ENCODE measurements around the gene DOK6.

DOK6 gene

DNA sequence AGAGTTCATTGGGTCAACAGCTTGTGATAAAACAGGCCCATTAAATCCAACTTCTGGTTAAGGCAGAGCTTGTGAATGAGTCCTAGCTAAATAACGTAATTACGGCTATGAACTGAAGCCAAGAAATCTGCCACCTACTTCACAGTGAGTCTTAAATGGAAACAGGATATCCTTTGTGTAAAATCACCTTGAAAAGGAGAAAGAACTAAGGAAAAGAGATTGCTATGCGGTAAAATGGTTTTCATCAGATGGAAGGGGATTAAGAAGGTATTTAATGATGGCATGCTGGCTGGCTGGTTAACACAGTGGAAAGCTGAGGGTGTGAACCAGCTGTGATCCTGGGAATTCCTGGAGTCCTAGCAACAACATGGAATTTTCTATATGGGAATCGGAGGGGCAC lies 156.6 kb downstream of the DOK6 start:
- DNase-seq = no peak

DNA sequence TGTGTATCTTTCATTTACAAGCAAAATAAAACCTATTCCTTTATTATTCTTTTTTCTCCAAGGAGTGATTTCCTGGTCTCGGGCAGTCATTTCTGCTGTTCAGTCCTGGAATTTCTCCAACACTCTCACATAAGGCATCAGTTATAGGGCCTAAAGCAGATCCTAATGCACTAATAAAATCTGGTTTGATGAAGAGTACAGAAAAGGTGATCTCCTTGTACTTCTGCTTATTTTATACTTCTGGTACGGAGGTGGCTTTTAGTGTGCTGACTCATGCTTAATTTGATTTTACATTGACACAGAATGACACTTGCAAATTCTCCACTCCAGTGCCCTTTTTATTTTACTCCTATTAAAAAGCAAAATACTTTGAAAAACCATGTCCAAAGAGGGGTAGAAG lies 157.4 kb downstream of the DOK6 start:
- no peak for DNase-seq

DNA sequence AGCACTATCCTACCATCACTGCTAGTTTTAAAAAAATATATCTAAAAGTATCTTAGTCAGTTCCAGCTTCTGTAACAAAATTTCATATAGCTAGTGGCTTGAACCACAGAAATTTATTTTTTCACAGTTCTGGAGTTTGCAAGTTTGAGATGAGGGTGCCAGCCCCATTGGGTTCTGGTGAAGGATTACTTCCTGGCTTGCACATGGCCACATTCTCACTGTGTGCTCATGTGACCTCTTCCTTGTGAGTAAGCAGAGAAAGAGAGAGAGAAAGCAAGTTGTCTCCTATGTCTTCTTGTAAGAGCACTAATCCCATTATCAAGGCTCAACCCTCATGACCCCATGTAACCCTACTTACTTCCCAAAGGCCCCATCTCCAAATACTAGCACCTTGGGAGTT lies 158.9 kb downstream of the DOK6 start:
- no peak for DNase-seq

DNA sequence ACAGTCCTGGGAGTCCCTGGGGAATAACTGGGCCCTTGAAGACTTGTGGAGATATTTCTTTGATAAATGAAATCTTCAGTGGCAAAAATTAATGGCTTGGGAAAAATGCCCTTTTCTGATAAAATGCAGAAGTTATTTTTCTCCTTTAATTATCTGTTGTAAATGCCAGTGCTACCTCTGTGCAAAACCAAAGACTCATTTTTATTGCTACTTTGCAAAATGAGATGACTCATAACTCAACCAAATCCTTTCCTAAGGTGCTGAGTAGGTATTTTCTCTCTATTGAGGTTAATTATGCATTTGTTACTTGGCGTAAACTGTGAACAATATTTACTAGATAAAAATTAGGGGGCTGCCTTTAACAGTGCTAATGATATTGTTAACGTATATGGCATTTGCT lies 163.9 kb downstream of the DOK6 start:
- DNase-seq = no peak

DNA sequence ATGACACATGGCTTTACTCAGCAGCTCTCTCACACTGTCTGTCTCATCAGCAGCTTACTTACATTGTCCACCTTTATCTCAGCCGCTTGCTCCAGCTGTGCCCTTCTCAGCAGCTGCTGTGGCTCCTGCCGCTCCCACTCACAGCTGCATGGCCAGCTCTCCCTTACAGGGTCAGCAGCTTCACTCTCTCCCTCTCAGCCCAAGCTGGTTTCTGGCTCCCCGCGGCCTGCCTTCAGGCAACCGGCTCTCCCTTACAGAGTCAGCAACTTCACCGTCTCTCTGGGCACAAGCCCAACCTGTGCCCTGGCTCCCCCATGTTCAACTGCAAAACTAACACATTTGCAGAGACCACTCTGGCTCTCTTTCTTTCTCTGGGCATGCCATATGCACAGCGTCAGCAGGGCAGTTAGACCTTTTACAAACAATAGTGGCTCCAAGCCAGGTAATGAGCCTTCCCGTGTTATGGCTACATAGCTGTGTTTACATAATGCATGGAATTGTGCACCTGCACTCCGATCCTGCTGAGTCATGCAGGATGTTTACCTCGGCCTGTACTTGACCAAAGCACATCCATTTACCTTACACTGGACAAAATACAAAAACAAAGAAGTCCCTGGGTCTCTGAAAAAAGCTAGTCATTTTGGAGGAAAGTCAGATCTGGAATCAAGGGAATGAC lies 167.3 kb downstream of the DOK6 start:
- DNase-seq = no peak

DNA sequence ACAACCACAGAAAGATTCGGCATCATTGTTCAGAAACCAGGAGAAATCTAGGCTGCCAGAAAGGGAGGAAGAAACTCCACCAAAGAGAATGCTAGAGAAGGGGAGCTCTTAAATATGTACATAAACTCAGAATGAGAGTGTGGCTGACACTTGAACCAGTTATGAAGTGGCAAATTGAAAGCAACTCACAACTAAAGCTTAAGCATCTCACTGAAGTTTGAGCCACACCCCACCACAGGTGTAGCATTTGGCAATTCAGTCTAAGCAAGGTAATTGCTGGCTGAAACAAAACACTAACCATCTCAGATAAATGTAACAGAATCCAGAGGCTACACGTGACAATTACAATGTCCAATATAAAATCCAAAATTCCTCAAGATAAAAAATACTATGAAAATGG lies 168.4 kb downstream of the DOK6 start:
- DNase-seq = no peak

DNA sequence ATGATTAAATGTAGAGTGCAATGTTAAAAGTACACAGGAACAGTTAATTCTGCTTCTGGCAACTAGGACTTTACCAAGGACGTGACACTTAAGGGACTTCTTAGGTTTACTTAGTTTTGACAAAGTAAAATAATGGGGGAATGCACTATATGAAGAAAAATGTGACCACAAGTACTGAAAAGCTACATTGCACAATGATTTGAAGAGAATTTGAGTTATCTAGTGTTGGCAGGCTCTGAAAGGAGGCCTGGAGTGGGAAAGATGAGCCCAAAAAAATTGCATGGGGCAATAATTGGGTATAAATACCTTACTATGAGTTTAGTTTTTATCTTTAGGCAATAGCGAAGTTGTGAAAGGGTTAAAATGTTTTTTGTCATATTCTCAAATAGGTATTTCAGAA lies 173.7 kb downstream of the DOK6 start:
- DNase-seq = no peak

DNA sequence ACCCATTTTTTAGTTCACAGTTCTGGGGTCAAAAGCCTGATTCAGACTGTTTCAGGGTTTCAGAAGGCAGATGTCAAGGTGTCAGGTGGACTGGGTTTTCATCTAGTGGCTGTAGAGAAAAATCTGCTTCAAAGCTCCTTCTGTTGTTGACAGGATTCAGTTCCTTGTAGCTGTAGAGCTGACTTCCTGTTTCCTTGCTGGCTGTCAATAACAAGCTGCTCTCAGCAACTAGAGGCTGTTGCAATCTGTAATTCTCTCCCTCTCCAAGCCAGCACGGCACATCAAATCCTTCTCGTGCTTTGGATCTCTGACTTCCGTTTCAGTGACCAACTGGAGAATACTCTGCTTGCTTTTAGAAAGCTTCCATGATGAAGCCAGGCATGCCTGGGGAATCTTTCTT lies 179.4 kb downstream of the DOK6 start:
- DNase-seq = no peak

DNA sequence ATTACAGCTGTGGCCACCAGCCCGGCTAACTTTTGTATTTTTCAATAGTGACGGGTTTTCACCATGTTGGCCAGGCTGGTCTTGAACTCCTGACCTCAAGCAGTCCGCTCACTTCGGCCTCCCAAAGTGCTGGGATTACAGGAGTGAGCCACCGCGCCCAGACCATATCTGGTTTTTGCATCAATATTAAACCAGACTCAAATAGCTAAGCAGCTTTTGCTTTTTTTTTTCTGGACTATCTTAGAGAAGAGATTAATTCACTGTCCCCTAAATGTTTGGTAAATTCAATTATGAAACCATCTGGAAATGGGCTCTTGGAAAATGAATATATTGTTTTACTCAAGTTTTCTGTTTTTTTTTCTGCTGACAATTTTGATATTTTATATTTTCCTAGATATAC lies 183.7 kb downstream of the DOK6 start:
- no peak for DNase-seq

DNA sequence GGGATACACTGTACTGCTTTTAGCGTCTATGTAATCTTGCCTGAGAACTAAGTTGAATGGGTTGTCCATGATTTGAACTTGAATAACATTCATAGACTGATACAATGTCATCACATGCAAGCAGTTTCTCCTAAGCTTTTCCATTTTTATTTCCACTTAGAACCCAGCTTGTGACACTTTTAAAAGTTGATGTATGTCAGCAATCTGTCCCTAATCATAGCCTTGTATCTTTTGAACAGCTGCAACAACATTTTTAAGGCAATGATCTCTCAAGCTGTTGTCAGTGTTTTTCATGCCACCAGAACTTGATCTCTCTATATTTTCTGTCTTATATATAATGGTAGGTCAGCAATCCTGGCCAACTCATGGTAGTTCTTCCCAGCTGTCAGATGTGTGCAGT lies 185.0 kb downstream of the DOK6 start:
- no peak for DNase-seq

DNA sequence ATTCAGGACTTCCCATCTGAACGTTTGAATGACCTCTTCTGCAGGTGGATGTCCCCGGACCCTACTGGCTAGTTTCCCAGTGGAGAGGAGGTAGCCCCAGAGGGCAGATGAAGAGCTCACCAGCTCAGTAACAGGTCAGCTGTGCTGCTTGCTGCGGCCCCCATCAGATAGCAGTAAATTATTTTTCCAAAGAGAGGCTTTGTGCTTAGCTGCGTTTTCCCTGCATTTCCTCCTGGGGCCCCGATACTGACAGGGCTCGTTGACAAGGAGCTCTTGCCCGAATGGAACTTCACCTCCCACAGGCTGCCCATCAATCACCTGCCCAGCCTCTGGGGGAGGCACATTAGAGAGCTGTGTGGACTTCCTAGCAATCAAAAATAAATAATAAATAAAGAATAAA lies 185.8 kb downstream of the DOK6 start:
- DNase-seq = no peak

DNA sequence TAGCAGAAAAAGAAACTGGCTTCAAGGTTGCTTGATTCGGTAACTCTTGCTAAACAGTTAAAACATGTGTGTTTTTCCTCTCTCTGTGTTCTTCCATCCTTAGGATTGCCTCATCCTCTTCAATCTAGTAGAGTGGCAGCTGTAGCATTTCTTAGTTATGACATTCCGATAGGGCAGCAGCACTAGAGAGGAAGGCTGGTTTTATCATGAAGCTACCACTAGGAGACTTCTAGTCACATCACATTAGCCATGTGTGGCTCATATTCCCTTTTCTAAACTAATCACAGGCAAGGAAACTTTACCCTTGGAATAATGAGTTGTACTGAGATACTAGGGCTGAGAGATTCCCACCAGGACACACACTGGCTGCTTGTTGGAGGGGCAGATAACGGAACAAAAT lies 187.6 kb downstream of the DOK6 start:
- no peak for DNase-seq

DNA sequence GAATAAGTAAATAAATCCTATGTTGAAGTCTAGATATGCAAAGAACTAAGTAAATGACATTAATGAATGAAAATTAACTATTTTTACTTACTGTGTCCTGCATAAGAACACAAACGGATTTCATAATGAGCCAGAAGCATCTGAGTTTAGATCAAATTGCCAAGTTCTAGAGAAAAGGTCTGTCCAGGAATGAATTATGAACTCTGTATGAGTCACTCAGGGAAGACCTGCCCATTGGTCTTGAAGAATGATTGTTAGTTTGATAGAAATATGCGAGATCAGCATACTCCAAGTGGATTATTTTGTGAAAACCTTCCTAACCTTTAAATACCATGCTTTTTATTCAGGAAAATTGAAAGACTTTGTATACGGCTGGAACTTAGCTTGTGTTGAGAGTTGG lies 189.5 kb downstream of the DOK6 start:
- no peak for DNase-seq

DNA sequence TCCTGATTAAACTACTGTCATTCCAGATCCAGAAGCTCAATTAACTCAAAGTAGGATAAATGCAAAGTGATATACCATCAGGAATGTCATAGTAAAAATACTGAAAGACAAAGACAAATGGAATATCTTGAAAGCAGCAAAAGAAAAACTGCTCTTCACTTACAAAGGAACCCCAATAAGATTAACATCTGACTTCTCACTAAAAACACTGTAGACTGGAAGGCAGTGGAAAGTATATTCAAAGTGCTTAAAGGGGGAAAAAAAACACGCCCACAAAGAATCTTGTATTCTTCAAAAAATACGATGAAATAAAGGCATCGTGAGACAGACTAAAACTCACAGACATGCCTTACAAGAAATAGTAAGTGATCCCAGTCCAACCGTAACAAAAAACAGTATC lies 195.7 kb downstream of the DOK6 start:
- DNase-seq = no peak

DNA sequence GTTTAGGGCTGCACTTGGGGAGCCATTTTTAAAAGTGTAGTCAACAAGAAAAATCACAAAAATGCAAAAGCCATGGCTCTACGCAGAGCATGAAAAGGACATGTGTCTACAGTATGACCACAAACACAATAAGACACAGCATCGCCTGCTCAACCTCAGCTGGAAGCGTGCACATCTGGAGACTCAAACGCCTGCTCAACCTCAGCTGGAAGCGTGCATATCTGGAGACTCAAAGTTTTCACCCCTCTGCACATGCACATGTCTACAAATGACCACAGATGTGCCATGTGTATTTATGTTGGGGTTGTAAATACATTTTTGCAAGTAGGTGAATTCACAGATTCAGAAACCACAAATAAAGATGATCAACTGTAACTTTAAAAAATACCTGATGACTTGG lies 196.9 kb downstream of the DOK6 start:
- DNase-seq = no peak

DNA sequence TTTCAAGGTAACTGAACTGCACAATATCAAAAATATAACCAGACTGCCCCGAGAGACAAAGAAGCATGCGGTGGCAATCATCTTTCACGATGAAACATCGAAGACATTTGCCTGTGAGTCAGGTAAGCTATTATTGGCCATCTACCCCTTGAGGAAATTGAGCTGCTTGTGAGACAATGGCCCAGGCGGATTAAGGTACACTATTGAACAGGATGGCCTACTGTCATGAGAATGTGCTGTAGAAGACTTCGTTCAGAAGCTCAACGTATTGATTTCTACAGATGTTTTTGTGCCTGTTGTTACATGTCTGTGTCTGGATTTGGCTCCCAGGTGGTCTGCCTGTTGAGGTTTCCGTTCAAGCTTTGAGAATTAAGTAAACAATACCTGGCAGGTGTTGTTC lies 198.7 kb downstream of the DOK6 start:
- DNase-seq = no peak

DNA sequence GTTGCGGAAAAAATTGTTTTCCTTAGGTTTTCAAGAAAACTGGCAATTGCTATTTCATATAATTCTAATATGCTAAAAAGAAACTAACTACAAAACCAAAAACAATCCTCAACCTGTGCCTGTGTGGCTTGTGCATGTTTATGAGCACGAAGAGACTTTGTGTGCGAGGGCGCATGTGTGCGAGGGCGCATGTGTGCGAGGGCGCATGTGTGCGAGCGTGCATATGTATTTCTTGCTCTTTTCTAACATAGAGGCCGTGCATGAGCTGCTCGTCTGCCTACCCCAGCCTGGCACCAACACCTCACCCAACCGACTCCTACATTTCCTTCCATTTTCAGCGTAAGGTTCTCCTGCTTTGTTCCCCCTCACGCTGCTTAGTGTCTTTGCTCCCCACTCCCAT lies 211.6 kb downstream of the DOK6 start:
- no peak for DNase-seq

DNA sequence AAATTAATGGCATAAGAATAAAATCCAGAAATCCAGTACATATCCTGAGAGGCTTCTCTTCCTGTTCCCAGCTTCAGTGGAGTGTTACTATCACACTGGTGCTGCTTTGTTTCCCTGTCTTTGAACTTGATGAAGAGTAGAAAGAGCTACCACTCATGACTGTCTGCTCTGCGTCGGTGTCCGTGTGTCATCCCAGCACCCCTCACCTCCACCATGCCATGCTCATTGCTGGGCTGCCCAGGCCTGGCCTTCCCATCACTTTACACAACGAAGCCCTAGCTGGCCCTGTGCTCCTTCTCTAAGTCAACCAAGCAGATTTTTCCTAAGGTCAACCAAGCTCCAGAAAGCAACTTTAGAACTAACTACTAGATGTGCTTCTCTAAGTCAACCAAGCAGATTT lies 215.4 kb downstream of the DOK6 start:
- no peak for DNase-seq

DNA sequence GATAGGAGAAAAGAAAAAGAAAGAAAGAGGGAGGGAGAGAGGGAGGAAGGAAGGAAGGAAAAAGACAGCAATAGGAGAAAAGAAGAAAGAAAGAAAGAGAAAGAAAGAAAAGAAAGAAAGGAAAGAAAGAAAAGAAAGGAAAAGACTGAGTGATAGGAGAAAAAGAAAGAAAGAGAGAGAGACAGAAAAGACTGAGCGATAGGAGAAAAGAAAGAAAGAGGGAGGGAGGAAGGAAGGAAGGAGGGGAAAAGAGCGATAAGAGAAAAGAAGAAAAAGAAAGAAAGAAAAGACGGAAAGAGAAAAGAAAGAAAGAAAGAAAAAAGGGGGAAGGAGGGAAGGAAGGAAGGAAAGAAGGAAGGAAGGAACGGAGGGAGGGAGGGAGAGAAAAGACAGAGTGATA lies 216.7 kb downstream of the DOK6 start:
- no peak for DNase-seq

DNA sequence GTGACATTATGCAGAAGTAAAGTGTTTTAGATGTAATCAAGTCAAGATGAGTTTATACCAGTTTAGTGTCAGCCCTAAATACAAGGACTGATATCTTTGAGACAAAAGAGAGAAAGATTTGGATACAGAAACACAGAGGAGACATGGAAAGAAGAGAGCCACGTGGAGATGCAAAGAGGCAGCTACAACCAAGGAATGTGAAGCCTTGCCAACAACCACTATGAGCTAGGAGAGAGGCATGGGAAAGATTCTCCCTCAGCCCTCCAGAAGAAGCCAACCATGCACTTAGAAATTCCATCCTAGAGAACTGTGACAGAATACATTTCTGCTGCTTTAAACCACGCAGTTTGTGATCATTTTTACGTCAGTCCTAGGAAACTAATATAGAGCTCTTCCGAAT lies 217.2 kb downstream of the DOK6 start:
- DNase-seq = no peak

DNA sequence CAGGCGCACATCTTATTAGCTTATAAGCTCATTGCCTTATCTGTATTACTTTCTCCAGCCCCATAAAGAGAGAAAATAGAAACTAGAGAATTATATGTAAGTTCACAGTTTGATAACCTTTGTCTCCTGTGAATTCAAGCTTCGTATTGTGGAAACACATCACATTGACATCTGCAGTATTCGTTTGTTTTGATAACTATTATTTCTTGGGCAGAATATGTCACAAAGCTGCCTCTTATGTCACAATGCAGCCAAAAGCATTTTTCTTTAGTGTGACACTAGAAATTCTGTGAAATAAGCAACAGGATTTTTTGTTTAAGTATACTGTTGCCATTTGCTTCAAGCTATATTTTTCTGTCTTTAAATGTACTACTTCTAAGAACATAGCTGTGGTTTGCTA lies 221.5 kb downstream of the DOK6 start:
- no peak for DNase-seq

DNA sequence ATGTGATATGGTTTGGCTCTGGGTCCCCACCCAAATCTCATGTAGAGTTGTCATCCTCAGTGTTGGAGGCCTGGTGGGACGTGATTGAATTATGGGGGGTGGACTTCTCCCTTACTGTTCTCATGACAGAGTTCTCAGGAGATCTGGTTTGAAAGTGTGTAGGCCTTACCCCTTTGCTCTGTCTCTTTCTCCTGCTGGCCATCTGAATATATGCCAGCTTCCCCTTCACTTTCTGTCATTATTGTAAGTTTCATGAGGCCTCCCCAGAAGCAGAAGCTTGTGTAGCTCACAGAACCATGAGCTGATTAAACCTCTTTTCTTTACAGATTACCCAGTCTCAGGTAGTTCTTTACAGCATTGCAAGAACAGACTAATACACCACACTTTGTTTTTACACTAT lies 222.3 kb downstream of the DOK6 start:
- no peak for DNase-seq

DNA sequence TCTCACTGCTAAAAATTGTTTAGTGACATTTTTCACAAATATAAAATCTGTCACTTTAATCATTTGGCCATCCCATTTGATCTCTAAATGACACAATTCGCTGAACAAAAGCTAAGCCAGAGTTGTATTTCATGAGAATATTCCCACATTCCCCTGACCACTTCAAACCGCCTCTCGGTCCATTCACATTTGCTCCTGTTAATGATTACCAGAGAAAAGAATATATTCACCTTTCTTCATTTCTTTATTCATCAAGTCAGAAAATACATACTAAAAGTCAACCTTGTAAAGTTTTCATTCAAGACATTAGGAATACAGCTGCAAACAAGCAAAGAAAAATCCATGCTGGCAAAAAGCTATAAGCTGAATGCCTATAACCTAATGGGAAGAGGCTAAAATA lies 225.5 kb downstream of the DOK6 start:
- DNase-seq = no peak

DNA sequence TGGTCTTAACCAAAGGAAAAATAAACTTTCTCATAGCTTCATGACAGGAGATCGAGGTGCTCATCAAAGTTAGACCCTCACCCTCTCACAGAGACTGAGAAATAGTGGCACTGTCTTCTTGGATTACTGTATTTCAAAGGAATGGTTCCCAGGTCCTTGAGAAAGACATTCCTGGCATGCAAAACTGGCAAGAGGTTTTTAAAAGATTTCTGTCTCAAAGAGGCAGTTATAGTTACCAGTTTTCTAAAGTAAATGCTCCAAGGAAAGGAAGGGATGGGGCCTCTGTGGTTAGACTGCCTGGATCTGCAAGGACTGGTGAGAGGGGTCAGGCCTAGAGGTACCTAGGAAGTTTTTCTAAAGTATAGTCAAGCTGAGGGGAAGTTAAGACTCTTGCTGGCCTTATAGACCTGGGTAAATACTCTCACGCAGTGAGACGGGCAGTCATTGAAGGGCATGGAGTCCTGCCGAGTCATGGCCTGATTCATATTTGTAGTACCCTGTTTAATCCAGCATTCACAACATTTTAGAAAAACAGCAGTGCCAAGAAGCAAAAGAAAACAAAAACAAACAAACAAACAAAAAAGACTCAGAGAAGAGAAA lies 226.1 kb downstream of the DOK6 start:
- DNase-seq = no peak

DNA sequence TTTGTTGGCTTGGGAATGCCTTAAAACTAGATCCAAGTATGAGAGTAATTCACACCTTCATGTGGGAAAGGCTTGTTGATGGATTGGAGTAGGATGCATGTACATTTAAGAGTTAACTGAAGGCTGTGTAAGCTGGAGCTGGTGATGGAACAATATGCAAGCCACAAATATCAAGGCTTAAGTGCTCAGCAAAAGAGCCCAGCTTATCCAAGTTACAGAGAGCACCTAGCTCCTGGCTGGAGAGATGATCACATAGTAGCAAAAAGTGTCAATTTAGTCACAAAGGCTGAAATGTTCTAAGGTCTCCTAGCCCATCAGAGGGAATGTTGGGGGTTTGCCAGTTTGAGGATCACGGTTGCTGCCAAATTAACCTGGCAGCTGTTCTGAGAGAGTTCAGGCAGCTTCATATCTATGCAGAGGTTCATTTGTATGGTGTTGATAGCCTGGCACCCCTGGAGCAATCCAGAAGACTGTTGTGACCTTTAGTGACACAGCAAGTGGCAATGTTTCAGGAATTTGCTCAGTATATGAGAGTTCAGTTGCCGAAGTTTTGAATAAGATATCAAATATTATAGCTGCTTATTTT lies 228.2 kb downstream of the DOK6 start:
- no peak for DNase-seq
